ENCODE measurements around the gene LRRC8E.

The LRRC8E gene

DNA sequence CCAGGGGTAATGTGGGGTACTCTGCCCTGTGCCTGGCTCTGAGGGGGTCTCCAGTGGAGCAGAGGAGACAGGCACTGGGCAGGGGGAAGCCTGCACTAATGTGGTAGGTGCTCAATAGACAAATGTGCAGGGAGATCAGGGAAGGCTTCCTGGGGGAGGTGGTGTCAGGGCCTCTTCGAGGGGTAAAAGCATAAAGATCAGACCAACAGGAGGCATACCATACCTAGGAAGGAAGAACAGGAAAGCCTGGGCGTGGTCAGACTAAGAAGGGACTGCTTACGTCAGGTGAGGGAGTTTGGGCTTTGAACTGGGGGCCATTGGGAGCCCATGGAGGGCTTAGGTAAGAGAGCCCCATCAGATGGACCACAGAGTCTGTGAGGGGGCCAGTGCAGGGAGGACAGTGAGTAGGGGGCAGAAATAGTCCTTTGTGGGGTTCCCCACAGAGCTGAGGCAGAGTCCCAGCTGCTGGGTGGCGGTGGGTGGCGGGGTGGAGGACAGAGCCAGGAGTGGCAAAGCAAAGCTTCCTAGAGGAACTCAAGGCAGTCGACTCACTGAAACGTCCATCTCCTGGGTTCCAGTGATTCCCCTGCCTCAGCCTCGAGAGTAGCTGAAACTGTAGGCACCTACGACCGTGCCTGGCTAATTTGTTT, 22.9 kb upstream of the LRRC8E start:
- no peak for FAIRE-seq

GRCh38 chr19:7866399-7867091, 21.8 kb upstream of the LRRC8E start:
- DNase-seq (ENCODE audit: insufficient read length, low spot score) (no peak), FAIRE-seq (no peak)
- TF ChIP-seq POLR2A (IDR thresholded peaks at IDR 0.05; ENCODE audit: low read depth, low read length), result no peak
- no peak for TF ChIP-seq POU2F2 (IDR thresholded peaks at IDR 0.05; ENCODE audit: low read depth, low read length)
- no peak for TF ChIP-seq PAX5 (IDR thresholded peaks at IDR 0.05; ENCODE audit: insufficient read depth, low read length, severe bottlenecking)
- TF ChIP-seq TAF1 (IDR thresholded peaks at IDR 0.05; ENCODE audit: low read depth, low read length), result no peak
- no peak for TF ChIP-seq SPI1 (IDR thresholded peaks at IDR 0.05; ENCODE audit: low read depth, low read length)
- no peak for TF ChIP-seq POLR2AphosphoS5 (IDR thresholded peaks at IDR 0.05; ENCODE audit: low read depth, low read length)

More for the DNA sequence above, 22.9 kb upstream of the LRRC8E start:
- TF ChIP-seq TAF1 (IDR thresholded peaks at IDR 0.05; ENCODE audit: low read depth, low read length) (no peak), PAX5 (IDR thresholded peaks at IDR 0.05; ENCODE audit: insufficient read depth, low read length, severe bottlenecking) (no peak), POLR2AphosphoS5 (IDR thresholded peaks at IDR 0.05; ENCODE audit: low read depth, low read length) (no peak), POU2F2 (IDR thresholded peaks at IDR 0.05; ENCODE audit: low read depth, low read length) (no peak), SPI1 (IDR thresholded peaks at IDR 0.05; ENCODE audit: low read depth, low read length) (no peak), POLR2A (IDR thresholded peaks at IDR 0.05; ENCODE audit: low read depth, low read length) (no peak)
- no peak for DNase-seq (ENCODE audit: insufficient read length, low spot score)

DNA sequence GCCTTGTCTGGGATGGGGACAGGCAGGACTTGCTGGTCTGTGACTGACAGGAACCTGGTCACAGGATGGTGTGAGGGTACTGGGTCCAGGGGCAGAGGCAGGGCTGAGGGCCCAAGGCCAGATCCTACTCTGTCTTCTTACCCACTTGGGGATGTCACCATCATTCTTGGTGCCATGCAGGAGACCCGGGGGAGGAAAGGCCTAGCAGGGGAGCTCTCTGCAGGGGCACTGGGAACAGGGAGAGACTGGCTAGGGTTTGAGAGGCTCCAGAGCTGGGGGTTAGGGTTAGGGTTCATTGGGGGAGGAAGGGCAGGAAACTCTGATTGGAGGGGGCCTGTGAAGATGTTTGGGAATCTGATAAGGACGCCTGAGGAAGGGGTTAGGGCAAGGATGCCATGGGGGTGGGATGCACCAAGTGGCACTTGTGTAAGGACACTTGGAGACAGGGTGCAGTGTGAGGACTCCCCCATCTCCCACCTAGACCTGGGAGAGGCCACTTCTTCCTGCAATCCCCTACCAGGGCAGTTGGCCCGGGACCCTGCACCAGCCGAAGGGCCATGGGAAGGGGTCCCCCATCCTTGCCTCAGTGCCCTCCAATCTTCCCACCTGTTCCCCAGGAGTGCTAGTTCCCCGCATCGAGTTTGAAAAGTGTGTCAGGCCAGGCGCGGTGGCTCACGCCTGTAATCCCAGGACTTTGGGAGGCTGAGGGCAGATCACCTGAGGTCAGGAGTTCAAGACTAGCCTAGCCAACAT, 21.0 kb upstream of the LRRC8E start:
- DNase-seq (ENCODE audit: insufficient read length, low spot score) (no peak), FAIRE-seq (no peak)
- TF ChIP-seq POLR2AphosphoS5 (IDR thresholded peaks at IDR 0.05; ENCODE audit: low read depth, low read length), result no peak
- TF ChIP-seq TAF1 (IDR thresholded peaks at IDR 0.05; ENCODE audit: low read depth, low read length), result no peak

DNA sequence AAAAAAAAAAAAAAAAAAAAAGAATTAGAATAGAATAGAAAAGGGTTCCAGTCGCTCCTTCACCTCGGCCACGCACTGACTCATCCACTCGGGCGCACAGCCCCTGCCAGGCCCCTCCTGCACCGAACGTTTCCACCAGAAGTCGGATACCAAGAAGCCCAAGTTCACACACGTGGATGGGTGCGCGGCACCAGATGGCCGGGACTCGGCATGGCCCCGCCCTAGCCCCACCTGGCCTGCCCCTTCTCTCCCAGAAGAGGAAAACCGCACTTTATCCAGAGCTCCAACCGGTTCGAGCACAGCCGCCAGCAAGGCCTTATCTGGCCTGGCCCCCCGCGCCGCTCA, 20.0 kb upstream of the LRRC8E start:
- no peak for TF ChIP-seq PAX5 (IDR thresholded peaks at IDR 0.05; ENCODE audit: insufficient read depth, low read length, severe bottlenecking)
- TF ChIP-seq SPI1 (IDR thresholded peaks at IDR 0.05; ENCODE audit: low read depth, low read length), result no peak
- TF ChIP-seq POLR2A (IDR thresholded peaks at IDR 0.05; ENCODE audit: low read depth, low read length), result no peak
- no peak for TF ChIP-seq TAF1 (IDR thresholded peaks at IDR 0.05; ENCODE audit: low read depth, low read length)
- TF ChIP-seq POU2F2 (IDR thresholded peaks at IDR 0.05; ENCODE audit: low read depth, low read length), result no peak
- TF ChIP-seq POLR2AphosphoS5 (IDR thresholded peaks at IDR 0.05; ENCODE audit: low read depth, low read length), result no peak
- FAIRE-seq, result no peak
- DNase-seq (ENCODE audit: insufficient read length, low spot score), result no peak

GRCh38 chr19:7868671-7869452, 19.4 kb upstream of the LRRC8E start:
- DNase-seq (ENCODE audit: insufficient read length, low spot score) (peak; percentile 96), FAIRE-seq (peak; percentile 86)
- TF ChIP-seq POU2F2 (IDR thresholded peaks at IDR 0.05; ENCODE audit: low read depth, low read length) (0 out of 2 replicates have a peak, but pooled peaks have one; percentile 17), TAF1 (IDR thresholded peaks at IDR 0.05; ENCODE audit: low read depth, low read length) (no peak)

- TF ChIP-seq POU2F2 (IDR thresholded peaks at IDR 0.05; ENCODE audit: low read depth, low read length) (no peak), POLR2A (IDR thresholded peaks at IDR 0.05; ENCODE audit: low read depth, low read length) (no peak), SPI1 (IDR thresholded peaks at IDR 0.05; ENCODE audit: low read depth, low read length) (no peak)
- DNase-seq (ENCODE audit: insufficient read length, low spot score) (peak; percentile 66), FAIRE-seq (peak; percentile 65)
These were observed 18.8 kb upstream of the LRRC8E start for GRCh38 chr19:7869453-7869909.

GRCh38 chr19:7869910-7870511, 18.3 kb upstream of the LRRC8E start:
- FAIRE-seq, result no peak
- DNase-seq (ENCODE audit: insufficient read length, low spot score), result no peak
- TF ChIP-seq POLR2AphosphoS5 (IDR thresholded peaks at IDR 0.05; ENCODE audit: low read depth, low read length), result no peak
- TF ChIP-seq SPI1 (IDR thresholded peaks at IDR 0.05; ENCODE audit: low read depth, low read length), result no peak
- no peak for TF ChIP-seq TAF1 (IDR thresholded peaks at IDR 0.05; ENCODE audit: low read depth, low read length)
- TF ChIP-seq POLR2A (IDR thresholded peaks at IDR 0.05; ENCODE audit: low read depth, low read length), result no peak
- TF ChIP-seq POU2F2 (IDR thresholded peaks at IDR 0.05; ENCODE audit: low read depth, low read length), result no peak
- TF ChIP-seq PAX5 (IDR thresholded peaks at IDR 0.05; ENCODE audit: insufficient read depth, low read length, severe bottlenecking), result no peak

- DNase-seq (ENCODE audit: insufficient read length, low spot score) (no peak), FAIRE-seq (peak; percentile 71)
- TF ChIP-seq POLR2A (IDR thresholded peaks at IDR 0.05; ENCODE audit: low read depth, low read length) (no peak), TAF1 (IDR thresholded peaks at IDR 0.05; ENCODE audit: low read depth, low read length) (no peak), PAX5 (IDR thresholded peaks at IDR 0.05; ENCODE audit: insufficient read depth, low read length, severe bottlenecking) (no peak), POLR2AphosphoS5 (IDR thresholded peaks at IDR 0.05; ENCODE audit: low read depth, low read length) (no peak), POU2F2 (IDR thresholded peaks at IDR 0.05; ENCODE audit: low read depth, low read length) (no peak), SPI1 (IDR thresholded peaks at IDR 0.05; ENCODE audit: low read depth, low read length) (no peak)
These were observed 17.5 kb upstream of the LRRC8E start for GRCh38 chr19:7870571-7871436.
